ENCODE results near the gene C5orf15. TPM values are rescaled to one million over a fixed set of nuclear protein-coding genes. Genes with fewer than 3 reads are reported as not detected.

The C5orf15 gene
- total RNA-seq, 2 experiments from 2014 or later, result 23.7 to 26.7 TPM

DNA sequence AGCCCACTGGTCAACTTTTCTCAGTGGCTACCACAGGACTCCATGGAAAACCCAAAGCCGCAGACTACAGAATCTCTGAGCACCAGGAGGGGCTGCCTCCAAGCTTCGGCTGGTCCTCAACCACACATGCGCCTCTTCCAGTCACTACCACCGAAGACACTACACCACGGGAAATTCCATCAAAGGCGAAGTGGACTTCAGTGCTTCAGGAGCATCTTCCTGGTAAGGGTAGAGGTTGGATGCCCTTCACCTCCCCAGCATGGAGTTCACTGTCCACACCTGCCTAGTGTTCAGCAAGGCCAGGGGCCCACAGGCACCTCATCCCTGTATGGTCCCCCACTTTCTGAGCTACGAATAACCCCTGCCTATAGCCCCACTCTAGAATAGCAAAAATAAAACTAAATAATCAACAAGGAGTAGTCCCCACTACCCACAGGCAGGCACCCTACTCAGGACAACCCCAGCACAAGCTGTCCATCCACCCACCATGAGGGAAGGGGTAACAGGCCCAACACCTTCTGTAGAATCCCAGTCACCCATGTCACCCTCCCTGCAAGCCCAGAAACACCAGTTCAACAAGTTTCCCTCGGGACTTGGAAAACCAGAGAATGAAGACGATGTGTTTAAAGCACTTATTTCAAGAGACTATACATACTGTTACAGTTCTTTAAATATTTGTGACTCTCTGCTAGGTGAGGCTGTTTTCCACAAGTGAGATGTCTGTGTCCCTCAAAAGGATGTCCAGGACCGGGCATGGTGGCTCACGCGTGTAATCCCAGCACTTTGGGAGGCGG lies 33.7 kb upstream of the C5orf15 start:
- Mint-ChIP-seq H3K36me3 (peaks cover 21% of the 10 kb centered on the region), H3K27ac (no peak overlapping the region), H3K9me3 (no peaks in the 10 kb centered on the region), H3K27me3 (no peaks in the 10 kb centered on the region), H3K4me1 (ENCODE audit: low read depth) (peaks cover 45% of the 10 kb centered on the region), H3K4me3 (peak overlapping the region; percentile 90)
- ChIA-PET POLR2A (interaction anchor here (1.2 kb wide), 1 partner anchor 147 kb away, joined by 3 read pairs; no protein-coding TSS in a partner anchor), CTCF (interaction anchor here (8.5 kb wide), 1 partner anchor 37 kb away, joined by 41 read pairs; no protein-coding TSS in a partner anchor)
- no peak for DNase-seq
- intact Hi-C loops (cut with micrococcal nuclease), result loop anchor here (5.0 to 10.0 kb wide), 2 partner anchors 225 to 733 kb away; partner anchors contain the start of genes CAMLG and PPP2CA

DNA sequence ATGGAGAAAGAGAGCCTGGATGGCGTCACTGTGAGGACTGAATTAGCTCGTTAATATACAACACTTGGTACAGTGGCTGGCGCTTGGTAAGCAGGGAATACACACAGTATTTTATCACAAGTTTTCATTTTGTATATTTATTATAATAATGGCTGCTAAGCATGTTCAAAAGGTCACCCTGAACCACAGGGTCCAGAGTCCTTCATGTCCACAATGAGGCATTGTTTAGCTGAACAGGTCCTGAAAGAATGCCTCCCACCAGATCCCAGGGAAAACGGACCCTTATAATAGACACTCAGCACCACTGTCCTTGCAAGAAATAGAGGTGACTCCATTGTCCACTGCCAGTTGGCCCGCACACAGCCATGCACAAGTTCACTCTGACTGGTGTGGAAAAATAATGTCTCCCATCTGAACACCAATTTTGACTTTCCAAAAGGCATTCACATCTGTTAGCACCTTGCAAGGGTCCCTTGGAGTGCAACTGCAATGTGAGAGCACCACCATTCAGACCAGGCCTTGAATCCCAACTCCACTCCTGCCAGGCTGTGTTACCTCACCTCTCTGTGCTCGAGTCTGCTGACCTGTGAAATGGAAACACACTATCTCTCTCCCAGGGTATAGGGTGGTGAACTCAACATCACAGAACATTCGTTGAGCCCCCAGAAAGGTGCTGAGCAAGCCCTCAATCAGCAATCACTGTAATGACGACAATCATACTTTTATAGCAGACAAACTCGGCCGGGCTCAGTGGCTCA lies 32.5 kb upstream of the C5orf15 start:
- Mint-ChIP-seq H3K27ac (no peak overlapping the region), H3K9me3 (no peaks in the 10 kb centered on the region), H3K36me3 (peaks cover 21% of the 10 kb centered on the region), H3K4me1 (ENCODE audit: low read depth) (peaks cover 52% of the 10 kb centered on the region), H3K4me3 (no peak overlapping the region), H3K27me3 (no peaks in the 10 kb centered on the region)
- DNase-seq, result no peak
- intact Hi-C loops (cut with micrococcal nuclease), result loop anchor here (5.0 to 10.0 kb wide), 2 partner anchors 226 to 734 kb away; partner anchors contain the start of genes CAMLG and PPP2CA
- ChIA-PET CTCF (interaction anchor here (0.9 to 1.9 kb wide), 3 partner anchors 21 to 139 kb away, joined by 3 to 5 read pairs (median 4); no protein-coding TSS in a partner anchor), POLR2A (no interaction called here)

DNA sequence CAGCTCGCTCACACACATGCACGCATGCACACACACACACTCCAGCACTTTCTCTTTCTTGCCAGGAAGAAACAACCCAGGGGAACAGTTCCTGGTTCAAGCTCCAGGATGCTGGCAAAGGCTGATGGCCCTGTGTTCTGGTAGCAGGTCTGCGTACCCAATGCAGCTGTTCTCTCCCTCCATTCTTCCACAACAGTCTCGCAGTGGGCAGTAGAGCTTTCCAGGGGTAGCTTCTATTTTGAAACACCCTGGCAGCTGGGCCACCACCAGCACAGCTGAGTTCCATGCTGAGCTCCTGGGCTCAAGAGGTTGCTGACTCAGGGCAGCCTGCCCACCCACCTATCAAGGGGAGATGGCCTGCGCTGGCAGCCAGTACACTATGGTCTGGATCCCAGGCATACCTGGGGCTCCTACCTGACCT lies 31.7 kb upstream of the C5orf15 start:
- Mint-ChIP-seq H3K9me3 (no peaks in the 10 kb centered on the region), H3K27ac (no peak overlapping the region), H3K27me3 (no peaks in the 10 kb centered on the region), H3K4me3 (no peak overlapping the region), H3K36me3 (peaks cover 21% of the 10 kb centered on the region), H3K4me1 (ENCODE audit: low read depth) (peaks cover 50% of the 10 kb centered on the region)
- ChIA-PET CTCF (interaction anchor here (0.9 to 1.9 kb wide), 4 partner anchors 18 to 140 kb away, joined by 3 to 6 read pairs (median 4); no protein-coding TSS in a partner anchor), POLR2A (no interaction called here)
- intact Hi-C loops (cut with micrococcal nuclease), result loop anchor here (5.0 to 10.0 kb wide), 2 partner anchors 227 to 735 kb away; partner anchors contain the start of genes CAMLG and PPP2CA
- no peak for DNase-seq

- Mint-ChIP-seq H3K4me3 (no peak overlapping the region), H3K27me3 (no peaks in the 10 kb centered on the region), H3K4me1 (ENCODE audit: low read depth) (peaks cover 59% of the 10 kb centered on the region), H3K27ac (no peak overlapping the region), H3K36me3 (peaks cover 22% of the 10 kb centered on the region), H3K9me3 (no peaks in the 10 kb centered on the region)
- DNase-seq, result no peak
- ChIA-PET POLR2A (interaction anchor here (0.6 kb wide), 1 partner anchor 7 kb away, joined by 4 read pairs; no protein-coding TSS in a partner anchor), CTCF (interaction anchor here (1.3 to 1.9 kb wide), 5 partner anchors 9 to 109 kb away, joined by 3 to 6 read pairs (median 5); no protein-coding TSS in a partner anchor)
- intact Hi-C loops (cut with micrococcal nuclease), result no loop called here
Measured at GRCh38 chr5:133998807-133999206, 30.4 kb upstream of the C5orf15 start.

DNA sequence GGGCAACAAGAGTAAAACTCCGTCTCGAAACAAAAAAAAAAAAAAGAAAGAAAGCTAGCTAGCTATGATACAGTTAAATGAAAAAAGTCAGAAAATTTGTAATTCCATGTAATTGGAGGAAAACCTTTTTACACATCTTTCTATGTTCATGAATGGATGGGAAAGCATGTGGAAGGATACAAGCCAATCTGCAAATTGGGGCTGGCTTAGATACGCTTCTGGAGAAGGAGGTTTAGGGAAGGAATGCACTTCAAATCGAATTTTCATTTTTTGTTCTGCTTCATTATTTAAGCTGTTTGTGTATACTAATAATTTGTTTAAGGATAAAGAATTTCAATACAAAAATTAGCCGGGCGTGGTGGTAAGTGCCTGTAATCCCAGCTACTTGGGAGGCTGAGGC lies 29.6 kb upstream of the C5orf15 start:
- no peaks in the 10 kb centered on the region for H3K9me3 Mint-ChIP-seq
- no peak overlapping the region for H3K4me3 Mint-ChIP-seq
- H3K27ac Mint-ChIP-seq, result no peak overlapping the region
- DNase-seq, result no peak
- CTCF ChIA-PET, result interaction anchor here (0.7 to 1.4 kb wide), 4 partner anchors 9 to 206 kb away, joined by 3 to 6 read pairs (median 4); no protein-coding TSS in a partner anchor
- peaks cover 62% of the 10 kb centered on the region for H3K4me1 Mint-ChIP-seq (ENCODE audit: low read depth)
- POLR2A ChIA-PET, result no interaction called here
- intact Hi-C loops (cut with micrococcal nuclease), result no loop called here
- peaks cover 17% of the 10 kb centered on the region for H3K36me3 Mint-ChIP-seq
- H3K27me3 Mint-ChIP-seq, result no peaks in the 10 kb centered on the region

GRCh38 chr5:133996683-133997252 lies 28.3 kb upstream of the C5orf15 start:
- no peak overlapping the region for H3K27ac Mint-ChIP-seq
- DNase-seq, result peak; percentile 22
- no peaks in the 10 kb centered on the region for H3K27me3 Mint-ChIP-seq
- POLR2A ChIA-PET, result interaction anchor here (0.6 to 0.9 kb wide), 3 partner anchors 58 to 945 kb away, joined by 3 to 4 read pairs (median 3); no protein-coding TSS in a partner anchor
- H3K9me3 Mint-ChIP-seq, result no peaks in the 10 kb centered on the region
- intact Hi-C loops (cut with micrococcal nuclease), result no loop called here
- CTCF ChIA-PET, result interaction anchor here (0.7 to 2.1 kb wide), 8 partner anchors 11 to 202 kb away, joined by 3 to 9 read pairs (median 4); no protein-coding TSS in a partner anchor
- peaks cover 13% of the 10 kb centered on the region for H3K36me3 Mint-ChIP-seq
- peaks cover 55% of the 10 kb centered on the region for H3K4me1 Mint-ChIP-seq (ENCODE audit: low read depth)
- no peak overlapping the region for H3K4me3 Mint-ChIP-seq

GRCh38 chr5:133995883-133996563 lies 27.6 kb upstream of the C5orf15 start:
- Mint-ChIP-seq H3K9me3 (no peaks in the 10 kb centered on the region), H3K4me1 (ENCODE audit: low read depth) (peaks cover 51% of the 10 kb centered on the region), H3K4me3 (no peak overlapping the region), H3K36me3 (peaks cover 13% of the 10 kb centered on the region), H3K27me3 (no peaks in the 10 kb centered on the region), H3K27ac (no peak overlapping the region)
- ChIA-PET POLR2A (interaction anchor here (0.9 to 2.6 kb wide), 2 partner anchors 19 to 57 kb away, joined by 4 to 7 read pairs; no protein-coding TSS in a partner anchor), CTCF (interaction anchor here (0.7 to 2.1 kb wide), 10 partner anchors 9 to 203 kb away, joined by 3 to 9 read pairs (median 4); no protein-coding TSS in a partner anchor)
- DNase-seq, result no peak
- intact Hi-C loops (cut with micrococcal nuclease), result no loop called here

DNA sequence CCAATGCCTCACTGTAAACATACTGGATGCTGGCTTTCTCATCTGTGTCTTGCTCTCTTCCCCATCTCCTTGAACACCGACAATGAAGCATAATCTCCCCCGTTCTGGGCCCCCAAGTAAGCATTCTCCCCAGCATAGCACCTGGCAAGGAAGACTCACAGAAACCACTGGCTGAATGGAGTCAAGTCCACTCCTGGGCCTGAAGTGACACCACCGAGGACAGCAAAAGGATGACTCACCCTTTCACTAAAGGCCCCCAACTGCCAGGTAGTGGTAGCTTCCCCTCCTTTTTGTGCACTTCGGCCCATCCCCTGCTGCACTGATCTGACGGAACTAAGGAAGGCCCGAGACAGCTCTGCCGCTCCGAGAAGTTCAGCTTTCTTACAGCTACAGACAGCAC lies 26.9 kb upstream of the C5orf15 start:
- peaks cover 45% of the 10 kb centered on the region for H3K4me1 Mint-ChIP-seq (ENCODE audit: low read depth)
- no peak overlapping the region for H3K27ac Mint-ChIP-seq
- H3K9me3 Mint-ChIP-seq, result no peaks in the 10 kb centered on the region
- POLR2A ChIA-PET, result interaction anchor here (0.7 to 2.6 kb wide), 2 partner anchors 9 to 18 kb away, joined by 3 to 7 read pairs; no protein-coding TSS in a partner anchor
- H3K36me3 Mint-ChIP-seq, result peaks cover 16% of the 10 kb centered on the region
- CTCF ChIA-PET, result interaction anchor here (0.7 to 1.6 kb wide), 6 partner anchors 9 to 417 kb away, joined by 3 to 5 read pairs (median 4); partner anchors contain the start of gene CDKN2AIPNL
- H3K4me3 Mint-ChIP-seq, result no peak overlapping the region
- DNase-seq, result no peak
- no peaks in the 10 kb centered on the region for H3K27me3 Mint-ChIP-seq
- intact Hi-C loops (cut with micrococcal nuclease), result no loop called here

DNA sequence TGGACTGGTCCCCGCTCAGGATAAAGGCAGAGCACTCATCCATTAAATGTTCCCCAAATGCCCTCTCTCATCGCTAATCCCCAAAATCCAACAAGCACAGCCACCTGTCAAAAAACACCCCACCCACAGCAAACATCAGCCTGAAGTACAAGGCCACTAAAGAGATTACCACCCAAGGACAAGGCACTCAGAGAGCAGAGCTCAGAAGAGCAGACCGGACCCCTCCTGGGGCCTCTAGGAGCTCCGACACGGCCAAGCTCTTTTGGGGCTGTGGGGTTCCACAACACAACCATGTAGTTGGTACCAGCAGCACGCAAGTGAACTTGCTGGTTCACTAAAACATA lies 26.5 kb upstream of the C5orf15 start:
- peaks cover 20% of the 10 kb centered on the region for H3K36me3 Mint-ChIP-seq
- CTCF ChIA-PET, result interaction anchor here (0.7 to 1.6 kb wide), 7 partner anchors 9 to 417 kb away, joined by 3 to 5 read pairs (median 4); partner anchors contain the start of gene CDKN2AIPNL
- H3K27ac Mint-ChIP-seq, result no peak overlapping the region
- intact Hi-C loops (cut with micrococcal nuclease), result no loop called here
- POLR2A ChIA-PET, result interaction anchor here (0.7 to 2.6 kb wide), 2 partner anchors 9 to 18 kb away, joined by 3 to 7 read pairs; no protein-coding TSS in a partner anchor
- no peak for DNase-seq
- H3K4me1 Mint-ChIP-seq (ENCODE audit: low read depth), result peaks cover 41% of the 10 kb centered on the region
- no peak overlapping the region for H3K4me3 Mint-ChIP-seq
- H3K9me3 Mint-ChIP-seq, result no peaks in the 10 kb centered on the region
- H3K27me3 Mint-ChIP-seq, result no peaks in the 10 kb centered on the region

DNA sequence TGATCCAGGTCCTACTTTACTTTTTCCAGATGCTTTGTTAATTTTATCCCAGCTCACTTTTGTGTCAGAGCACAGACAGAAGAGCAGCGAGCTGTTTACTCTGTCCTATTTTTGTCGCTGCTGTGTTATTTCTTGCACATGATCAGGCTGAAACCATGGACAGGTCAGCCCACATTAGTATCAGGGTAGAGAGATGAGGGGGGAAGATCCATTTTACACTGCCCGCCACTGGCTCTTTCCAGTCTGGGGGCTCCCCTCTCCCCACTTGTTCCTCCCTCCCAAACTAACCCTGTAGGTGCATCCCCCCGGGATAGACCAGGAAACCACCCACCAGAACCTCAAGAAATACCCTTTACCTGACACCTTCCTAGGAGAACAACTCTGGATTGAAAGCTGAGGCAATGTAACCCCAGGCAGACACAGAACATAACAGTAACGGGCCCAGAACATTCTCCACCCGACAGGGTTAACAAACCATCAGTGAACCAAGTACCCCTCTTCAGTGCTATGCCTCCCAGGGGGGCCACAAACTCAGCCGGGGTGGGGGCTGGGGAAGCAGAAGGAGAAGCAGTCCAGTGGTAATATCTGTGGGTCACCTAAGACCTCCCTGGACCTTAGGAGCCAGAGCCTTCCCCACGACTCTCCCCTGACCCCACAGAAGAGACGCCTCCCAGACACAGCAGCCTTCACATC lies 26.0 kb upstream of the C5orf15 start:
- H3K9me3 Mint-ChIP-seq, result no peaks in the 10 kb centered on the region
- peaks cover 36% of the 10 kb centered on the region for H3K4me1 Mint-ChIP-seq (ENCODE audit: low read depth)
- DNase-seq, result no peak
- H3K36me3 Mint-ChIP-seq, result peaks cover 23% of the 10 kb centered on the region
- CTCF ChIA-PET, result interaction anchor here (0.9 to 1.6 kb wide), 3 partner anchors 13 to 418 kb away, joined by 3 to 5 read pairs (median 4); partner anchors contain the start of gene CDKN2AIPNL
- POLR2A ChIA-PET, result interaction anchor here (2.6 kb wide), 1 partner anchor 17 kb away, joined by 7 read pairs; no protein-coding TSS in a partner anchor
- intact Hi-C loops (cut with micrococcal nuclease), result no loop called here
- H3K27ac Mint-ChIP-seq, result no peak overlapping the region
- H3K27me3 Mint-ChIP-seq, result no peaks in the 10 kb centered on the region
- no peak overlapping the region for H3K4me3 Mint-ChIP-seq

Measured in activated CD4-positive, alpha-beta memory T cell treated with anti-CD3 and anti-CD28 coated beads for 36 hours (primary cell).